H1 (cell line): Measurements from ENCODE around the gene CRHR1.

Experiments used
- MAFK ChIP-seq: IDR thresholded peaks from 2 replicates; pipeline ENCODE4 v1.6.1; 2012; ENCODE audit warnings: low read depth, mild to moderate bottlenecking, improper control_type of control experiment, low read length
- TF ChIP-seq, protein P1 (sequence below), 3 experiments: IDR thresholded peaks; 1 replicate in 2 of 3; 2 replicates in 1 of 3; pipeline versions ENCODE4 v1.5.1 to v1.6.1; 2011; ENCODE audit warnings: low read length in 3 of 3, mild to moderate bottlenecking in 3 of 3, inconsistent platforms in 2 of 3, low read depth in 1 of 3, moderate library complexity in 1 of 3; ENCODE audit not compliant: insufficient read depth in 1 of 3; ENCODE audit errors: control extremely low read depth in 1 of 3

- TF ChIP-seq, protein P1, sequence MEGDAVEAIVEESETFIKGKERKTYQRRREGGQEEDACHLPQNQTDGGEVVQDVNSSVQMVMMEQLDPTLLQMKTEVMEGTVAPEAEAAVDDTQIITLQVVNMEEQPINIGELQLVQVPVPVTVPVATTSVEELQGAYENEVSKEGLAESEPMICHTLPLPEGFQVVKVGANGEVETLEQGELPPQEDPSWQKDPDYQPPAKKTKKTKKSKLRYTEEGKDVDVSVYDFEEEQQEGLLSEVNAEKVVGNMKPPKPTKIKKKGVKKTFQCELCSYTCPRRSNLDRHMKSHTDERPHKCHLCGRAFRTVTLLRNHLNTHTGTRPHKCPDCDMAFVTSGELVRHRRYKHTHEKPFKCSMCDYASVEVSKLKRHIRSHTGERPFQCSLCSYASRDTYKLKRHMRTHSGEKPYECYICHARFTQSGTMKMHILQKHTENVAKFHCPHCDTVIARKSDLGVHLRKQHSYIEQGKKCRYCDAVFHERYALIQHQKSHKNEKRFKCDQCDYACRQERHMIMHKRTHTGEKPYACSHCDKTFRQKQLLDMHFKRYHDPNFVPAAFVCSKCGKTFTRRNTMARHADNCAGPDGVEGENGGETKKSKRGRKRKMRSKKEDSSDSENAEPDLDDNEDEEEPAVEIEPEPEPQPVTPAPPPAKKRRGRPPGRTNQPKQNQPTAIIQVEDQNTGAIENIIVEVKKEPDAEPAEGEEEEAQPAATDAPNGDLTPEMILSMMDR (IDR thresholded peaks at IDR 0.05; ENCODE audit: control extremely low read depth in 1 of 3, insufficient read depth in 1 of 3, low read depth in 1 of 3, low read length in 3 of 3): no peak
- TF ChIP-seq MAFK: no peak
Measured at GRCh38 chr17:45837187-45837586, 53.1 kb downstream of the CRHR1 start.
